Activated naive CD4-positive, alpha-beta T cell treated with anti-CD3 and anti-CD28 coated beads, Interleukin-2, amount 10 ng/mL, durations not matched to agents 7 days and 5 days (primary cell): ENCODE measurements around the gene HASPIN.
"Not testable (repeated sequence)": the region's sequence is repeated elsewhere in the genome, so short reads cannot be mapped to it uniquely, and the experiment has no call there.

Experiments used
- CTCF ChIA-PET: fragments of 350-600 bp; sonication (Branson Sonifier 250); formaldehyde crosslinking; loops from one replicate; lab custom pipeline; 2021; ENCODE audit warnings: antibody characterized with exemption; lab: Charles Lee
- DNase-seq: peaks from one replicate; pipeline ENCODE4 v3.0.0-alpha.2; 2020
- H3K27ac Mint-ChIP-seq: one replicate; pipeline ENCODE4 v1.8.0; 2021; ENCODE audit warnings: mild to moderate bottlenecking, moderate library complexity, mixed read lengths
- H3K27me3 Mint-ChIP-seq: one replicate; pipeline ENCODE4 v1.8.0; 2021; ENCODE audit warnings: mild to moderate bottlenecking, mixed read lengths
- H3K36me3 Mint-ChIP-seq: one replicate; pipeline ENCODE4 v1.8.0; 2021; ENCODE audit warnings: mixed read lengths
- H3K4me1 Mint-ChIP-seq: one replicate; pipeline ENCODE4 v1.8.0; 2021; ENCODE audit warnings: mixed read lengths
- H3K4me3 Mint-ChIP-seq: one replicate; pipeline ENCODE4 v1.8.0; 2021; ENCODE audit warnings: mild to moderate bottlenecking, moderate library complexity, mixed read lengths
- H3K9me3 Mint-ChIP-seq: one replicate; pipeline ENCODE4 v1.8.0; 2021; ENCODE audit warnings: mixed read lengths

The HASPIN gene

GRCh38 chr17:3730881-3731429, 7.3 kb downstream of the HASPIN start:
- Mint-ChIP-seq H3K4me3 (no peak overlapping the region), H3K9me3 (no peaks in the 10 kb centered on the region), H3K27me3 (no peaks in the 10 kb centered on the region), H3K36me3 (peaks cover 22% of the 10 kb centered on the region), H3K27ac (no peak overlapping the region), H3K4me1 (peaks cover 11% of the 10 kb centered on the region)
- CTCF ChIA-PET = interaction anchor here (9.3 to 11.0 kb wide), 2 partner anchors 94 to 115 kb away, joined by 114 to 374 read pairs; partner anchors contain the start of gene NCBP3
- no peak for DNase-seq

- peaks cover 2% of the 10 kb centered on the region for H3K4me1 Mint-ChIP-seq
- peaks cover 14% of the 10 kb centered on the region for H3K36me3 Mint-ChIP-seq
- no peaks in the 10 kb centered on the region for H3K9me3 Mint-ChIP-seq
- CTCF ChIA-PET = interaction anchor here (1.0 to 11.0 kb wide), 3 partner anchors 53 to 114 kb away, joined by 3 to 374 read pairs (median 114); partner anchors contain the start of gene NCBP3
- H3K4me3 Mint-ChIP-seq = no peak overlapping the region
- peak overlapping the region; percentile 11 for H3K27ac Mint-ChIP-seq
- peaks cover 5% of the 10 kb centered on the region for H3K27me3 Mint-ChIP-seq
- no peak for DNase-seq
Observed at GRCh38 chr17:3732210-3732621, 8.5 kb downstream of the HASPIN start.

GRCh38 chr17:3734911-3735276, 11.2 kb downstream of the HASPIN start:
- CTCF ChIA-PET = interaction anchor here (0.7 to 11.0 kb wide), 8 partner anchors 9 to 112 kb away, joined by 3 to 374 read pairs (median 7); partner anchors contain the start of gene NCBP3
- peaks cover 22% of the 10 kb centered on the region for H3K4me1 Mint-ChIP-seq
- not testable (repeated sequence) for H3K4me3 Mint-ChIP-seq, H3K9me3 Mint-ChIP-seq, H3K27me3 Mint-ChIP-seq, H3K36me3 Mint-ChIP-seq, DNase-seq, H3K27ac Mint-ChIP-seq

- Mint-ChIP-seq H3K4me1 (peaks cover 29% of the 10 kb centered on the region), H3K27me3 (peaks cover 5% of the 10 kb centered on the region), H3K36me3 (peaks cover 2% of the 10 kb centered on the region), H3K9me3 (no peaks in the 10 kb centered on the region), H3K27ac (no peak overlapping the region), H3K4me3 (no peak overlapping the region)
- no peak for DNase-seq
- CTCF ChIA-PET = interaction anchor here (0.6 to 11.0 kb wide), 9 partner anchors 9 to 179 kb away, joined by 3 to 374 read pairs (median 5); partner anchors contain the start of gene NCBP3
Observed at GRCh38 chr17:3735515-3735914, 11.8 kb downstream of the HASPIN start.

GRCh38 chr17:3738562-3739295, 15.0 kb downstream of the HASPIN start:
- peaks cover 9% of the 10 kb centered on the region for H3K27me3 Mint-ChIP-seq
- peak; percentile 72 for DNase-seq
- CTCF ChIA-PET = interaction anchor here (0.7 to 11.0 kb wide), 26 partner anchors 9 to 336 kb away, joined by 3 to 374 read pairs (median 7); partner anchors contain the start of genes HASPIN, NCBP3, P2RX1 and P2RX5
- H3K27ac Mint-ChIP-seq = peak overlapping the region; percentile 31
- H3K36me3 Mint-ChIP-seq = no peaks in the 10 kb centered on the region
- no peak overlapping the region for H3K4me3 Mint-ChIP-seq
- H3K4me1 Mint-ChIP-seq = peaks cover 42% of the 10 kb centered on the region
- no peaks in the 10 kb centered on the region for H3K9me3 Mint-ChIP-seq

- peaks cover 42% of the 10 kb centered on the region for H3K4me1 Mint-ChIP-seq
- no peaks in the 10 kb centered on the region for H3K36me3 Mint-ChIP-seq
- H3K27me3 Mint-ChIP-seq = peaks cover 9% of the 10 kb centered on the region
- no peak for DNase-seq
- H3K9me3 Mint-ChIP-seq = no peaks in the 10 kb centered on the region
- no peak overlapping the region for H3K27ac Mint-ChIP-seq
- H3K4me3 Mint-ChIP-seq = no peak overlapping the region
- CTCF ChIA-PET = interaction anchor here (0.6 to 11.0 kb wide), 12 partner anchors 8 to 175 kb away, joined by 3 to 374 read pairs (median 14); partner anchors contain the start of gene NCBP3
Observed at GRCh38 chr17:3739422-3740124, 15.9 kb downstream of the HASPIN start.

GRCh38 chr17:3740611-3741073, 16.9 kb downstream of the HASPIN start:
- Mint-ChIP-seq H3K4me3 (no peak overlapping the region), H3K4me1 (peaks cover 42% of the 10 kb centered on the region), H3K27ac (peak overlapping the region; percentile 70), H3K9me3 (no peaks in the 10 kb centered on the region), H3K36me3 (no peaks in the 10 kb centered on the region), H3K27me3 (peaks cover 9% of the 10 kb centered on the region)
- CTCF ChIA-PET = interaction anchor here (0.6 to 11.0 kb wide), 8 partner anchors 9 to 422 kb away, joined by 3 to 374 read pairs (median 4); no protein-coding TSS in a partner anchor
- DNase-seq = peak; percentile 40

- CTCF ChIA-PET = interaction anchor here (1.1 kb wide), 1 partner anchor 84 kb away, joined by 4 read pairs; no protein-coding TSS in a partner anchor
- H3K36me3 Mint-ChIP-seq = no peaks in the 10 kb centered on the region
- H3K4me3 Mint-ChIP-seq = no peak overlapping the region
- H3K4me1 Mint-ChIP-seq = peaks cover 37% of the 10 kb centered on the region
- H3K27ac Mint-ChIP-seq = no peak overlapping the region
- peaks cover 15% of the 10 kb centered on the region for H3K27me3 Mint-ChIP-seq
- DNase-seq = no peak
- H3K9me3 Mint-ChIP-seq = no peaks in the 10 kb centered on the region
Observed at GRCh38 chr17:3744014-3744413, 20.3 kb downstream of the HASPIN start.

- Mint-ChIP-seq H3K27ac (no peak overlapping the region), H3K4me1 (peaks cover 32% of the 10 kb centered on the region), H3K27me3 (peaks cover 22% of the 10 kb centered on the region), H3K4me3 (no peak overlapping the region), H3K36me3 (no peaks in the 10 kb centered on the region), H3K9me3 (no peaks in the 10 kb centered on the region)
- DNase-seq = no peak
- CTCF ChIA-PET = no interaction called here
Observed at GRCh38 chr17:3745071-3745470, 21.4 kb downstream of the HASPIN start.

- CTCF ChIA-PET = interaction anchor here (0.7 to 1.9 kb wide), 2 partner anchors 9 to 1271 kb away, joined by 3 to 13 read pairs; no protein-coding TSS in a partner anchor
- no peak overlapping the region for H3K27ac Mint-ChIP-seq
- H3K36me3 Mint-ChIP-seq = no peaks in the 10 kb centered on the region
- no peak for DNase-seq
- H3K4me3 Mint-ChIP-seq = no peak overlapping the region
- H3K9me3 Mint-ChIP-seq = no peaks in the 10 kb centered on the region
- peaks cover 35% of the 10 kb centered on the region for H3K4me1 Mint-ChIP-seq
- H3K27me3 Mint-ChIP-seq = peaks cover 31% of the 10 kb centered on the region
Observed at GRCh38 chr17:3747805-3748204, 24.1 kb downstream of the HASPIN start.

GRCh38 chr17:3748576-3748975, 24.9 kb downstream of the HASPIN start:
- Mint-ChIP-seq H3K4me3 (no peak overlapping the region), H3K27me3 (peaks cover 27% of the 10 kb centered on the region), H3K4me1 (peaks cover 39% of the 10 kb centered on the region), H3K27ac (no peak overlapping the region), H3K36me3 (no peaks in the 10 kb centered on the region), H3K9me3 (no peaks in the 10 kb centered on the region)
- no peak for DNase-seq
- CTCF ChIA-PET = interaction anchor here (1.9 kb wide), 1 partner anchor 10 kb away, joined by 13 read pairs; no protein-coding TSS in a partner anchor

GRCh38 chr17:3750296-3750695, 26.6 kb downstream of the HASPIN start:
- no peak overlapping the region for H3K27ac Mint-ChIP-seq
- H3K27me3 Mint-ChIP-seq = peaks cover 27% of the 10 kb centered on the region
- CTCF ChIA-PET = interaction anchor here (1.4 to 3.7 kb wide), 3 partner anchors 10 to 13 kb away, joined by 4 to 26 read pairs (median 6); no protein-coding TSS in a partner anchor
- peaks cover 46% of the 10 kb centered on the region for H3K4me1 Mint-ChIP-seq
- H3K36me3 Mint-ChIP-seq = no peaks in the 10 kb centered on the region
- DNase-seq = no peak
- no peak overlapping the region for H3K4me3 Mint-ChIP-seq
- H3K9me3 Mint-ChIP-seq = no peaks in the 10 kb centered on the region

- CTCF ChIA-PET = interaction anchor here (0.6 to 3.7 kb wide), 4 partner anchors 10 to 16 kb away, joined by 3 to 26 read pairs (median 4); no protein-coding TSS in a partner anchor
- peak; percentile 73 for DNase-seq
Observed at GRCh38 chr17:3750926-3751325, 27.2 kb downstream of the HASPIN start.

More at GRCh38 chr17:3750926-3751325, 27.2 kb downstream of the HASPIN start:
- Mint-ChIP-seq H3K4me3 (peak overlapping the region; percentile 27), H3K4me1 (peaks cover 49% of the 10 kb centered on the region), H3K36me3 (no peaks in the 10 kb centered on the region), H3K9me3 (no peaks in the 10 kb centered on the region), H3K27me3 (peaks cover 28% of the 10 kb centered on the region), H3K27ac (peak overlapping the region; percentile 2)
